ENCODE results near the gene TRIM46.

- TF ChIP-seq CTCF (IDR thresholded peaks at IDR 0.05) (peak; percentile 100), ZFX (IDR thresholded peaks at IDR 0.05; ENCODE audit: borderline replicate concordance) (no peak)
These were observed 744 bp upstream of the TRIM46 start, which contains the start of gene KRTCAP2 for GRCh38 chr1:155172732-155173477.
